HCT116 (cell line): ENCODE data around the gene TRMT11. TPM values are rescaled to one million over a fixed set of nuclear protein-coding genes. Genes with fewer than 3 reads are reported as not detected.

Source experiments
- ATAC-seq: fragments of 200-7000 bp; cut with Tn5 transposase; 2 replicates; pipeline ENCODE4 v1.9.1; 2020; ENCODE audit warnings: mild to moderate bottlenecking, moderate library complexity
- BruUV-seq: library from RNA; stranded (reverse); fragments of 400-500 nt; replicated peaks from 2 replicates; lab custom pipeline; 2021; lab: Mats Ljungman, UMichigan
- CTCF ChIA-PET: fragments of 300-600 bp; sonication (Branson Sonifier 250); formaldehyde crosslinking; loops from one replicate; lab custom pipeline; 2021; ENCODE audit warnings: antibody characterized with exemption; lab: Charles Lee
- POLR2A ChIA-PET: fragments of 300-600, 350-600 bp; sonication (Branson Sonifier 250); formaldehyde crosslinking; loops from one replicate; lab custom pipeline; 2021; ENCODE audit warnings: antibody characterized with exemption; lab: Charles Lee
- RAD21 ChIA-PET, 2 experiments: fragments of 300-600 bp; sonication (Branson Sonifier 250); formaldehyde crosslinking; loops; one replicate each; lab custom pipeline; 2023; ENCODE audit warnings: low total read pairs in 2 of 2; ENCODE audit not compliant: uncharacterized antibody in 2 of 2, unreplicated experiment in 2 of 2, low non-redundant PET in 1 of 2; lab: Charles Lee
- DNase-seq: peaks from one replicate; pipeline ENCODE4 v3.0.0-alpha.2; 2010; ENCODE audit warnings: low read depth, low spot score
- H2AFZ ChIP-seq: fragments of 200-600 bp; shearing (Covaris generic), sonication (generic); 2 replicates; pipeline ENCODE4 v1.6.1; 2017; ENCODE audit warnings: low read depth, mixed run types, mixed read lengths, antibody characterized with exemption, low read length; ENCODE audit not compliant: poor library complexity, severe bottlenecking
- H3K27ac ChIP-seq: 2 replicates; pipeline ENCODE4 v1.5.1; 2012; ENCODE audit warnings: low read depth, low read length
- H3K27me3 ChIP-seq: fragments of 200-600 bp; sonication (generic); 2 replicates; pipeline ENCODE4 v1.6.1; 2016; ENCODE audit warnings: mixed run types, low read length, mixed read lengths; ENCODE audit not compliant: insufficient read depth
- H3K36me3 ChIP-seq, 2 experiments: fragments of 200-500 bp in 1 of 2; fragments of 200-600 bp in 1 of 2; sonication (Bioruptor generic) in 1 of 2; sonication (generic) in 1 of 2; 2 replicates each; pipeline versions ENCODE4 v1.5.1 to v1.6.1; 2014 to 2016; ENCODE audit warnings: low read length in 2 of 2, inconsistent platforms in 1 of 2, mixed read lengths in 1 of 2, mixed run types in 1 of 2; ENCODE audit not compliant: insufficient read depth in 2 of 2, control insufficient read depth in 1 of 2
- H3K4me1 ChIP-seq, 2 experiments: fragments of 200-600 bp in 1 of 2; sonication (generic) in 1 of 2; 2 replicates each; pipeline versions ENCODE4 v1.5.1 to v1.6.1; 2012 to 2017; ENCODE audit warnings: low read length in 2 of 2, inconsistent platforms in 1 of 2, mild to moderate bottlenecking in 1 of 2, mixed read lengths in 1 of 2, mixed run types in 1 of 2, moderate library complexity in 1 of 2; ENCODE audit not compliant: insufficient read depth in 2 of 2, control insufficient read depth in 1 of 2
- H3K4me2 ChIP-seq: fragments of 200-600 bp; sonication (generic); 2 replicates; pipeline ENCODE4 v1.6.1; 2017; ENCODE audit warnings: mixed run types, low read length, mixed read lengths
- H3K4me3 ChIP-seq, 2 experiments: fragments of 200-600 bp in 1 of 2; sonication (generic) in 1 of 2; replicated peaks in 1 of 2; 2 replicates each; pipeline ENCODE4 v1.5.1; 2011 to 2016; ENCODE audit warnings: low read length in 2 of 2, control low read depth in 1 of 2, low read depth in 1 of 2, mild to moderate bottlenecking in 1 of 2, mixed read lengths in 1 of 2, mixed run types in 1 of 2
- H3K79me2 ChIP-seq: fragments of 200-600 bp; sonication (generic); 2 replicates; pipeline ENCODE4 v1.6.1; 2017; ENCODE audit warnings: mild to moderate bottlenecking, mixed run types, low read length, moderate library complexity, mixed read lengths; ENCODE audit not compliant: insufficient read depth
- H3K9ac ChIP-seq: fragments of 200-600 bp; sonication (generic); 2 replicates; pipeline ENCODE4 v1.6.1; 2016; ENCODE audit warnings: low read length, mixed read lengths
- H3K9me2 ChIP-seq: fragments of 200-600 bp; sonication (generic), shearing (Covaris generic); 2 replicates; pipeline ENCODE4 v1.6.1; 2017; ENCODE audit warnings: mixed run types, mild to moderate bottlenecking, moderate library complexity; ENCODE audit not compliant: insufficient read depth
- H3K9me3 ChIP-seq, 2 experiments: fragments of 200-500 bp in 1 of 2; fragments of 200-600 bp in 1 of 2; sonication (Bioruptor generic) in 1 of 2; sonication (generic) in 1 of 2; 2 replicates each; pipeline ENCODE4 v1.6.1; 2014 to 2017; ENCODE audit warnings: low read length in 2 of 2, mixed read lengths in 2 of 2, inconsistent platforms in 1 of 2, low read depth in 1 of 2, mild to moderate bottlenecking in 1 of 2, mixed run types in 1 of 2, moderate library complexity in 1 of 2; ENCODE audit not compliant: control insufficient read depth in 1 of 2, insufficient read depth in 1 of 2
- H4K20me1 ChIP-seq: fragments of 200-600 bp; sonication (generic), shearing (Covaris generic); 2 replicates; pipeline ENCODE4 v1.6.1; 2017; ENCODE audit warnings: mixed run types, mild to moderate bottlenecking, moderate library complexity; ENCODE audit not compliant: insufficient read depth
- EZH2 ChIP-seq: fragments of 200-600 bp; sonication (generic); IDR thresholded peaks from 2 replicates; pipeline ENCODE4 v1.6.1; 2017; ENCODE audit warnings: antibody characterized with exemption, mixed run types
- POLR2AphosphoS5 ChIP-seq: IDR thresholded peaks from 2 replicates; pipeline ENCODE4 v1.6.1; 2011; ENCODE audit warnings: mild to moderate bottlenecking, low read depth, low read length, moderate library complexity
- RAD21 ChIP-seq: IDR thresholded peaks from 2 replicates; pipeline ENCODE4 v1.6.1; 2012; ENCODE audit warnings: low read depth, mild to moderate bottlenecking
- SRF ChIP-seq: IDR thresholded peaks from 2 replicates; pipeline ENCODE4 v1.6.1; 2012; ENCODE audit warnings: low read depth
- intact Hi-C: fragments of 100-400 bp; cut with micrococcal nuclease; formaldehyde crosslinking; loops from 2 replicates; pipeline ENCODE4 v1.10.0; 2022
- total RNA-seq: library from RNA; stranded (reverse); gene quantifications from one replicate; pipeline ENCODE4 v1.2.1, GENCODE V29; 2021; ENCODE audit not compliant: unreplicated experiment
- TF ChIP-seq, protein P1 (sequence below), 3 experiments: fragments of 200-600 bp in 1 of 3; sonication (generic) in 1 of 3; IDR thresholded peaks in 2 of 3; conservative IDR thresholded peaks in 1 of 3; 2 replicates each; pipeline ENCODE4 v1.5.1; 2012 to 2017; ENCODE audit warnings: low read depth in 2 of 3, low read length in 2 of 3, antibody characterized with exemption in 1 of 3, borderline replicate concordance in 1 of 3, control low read depth in 1 of 3, mild to moderate bottlenecking in 1 of 3, mixed read lengths in 1 of 3, mixed run types in 1 of 3, moderate library complexity in 1 of 3; ENCODE audit not compliant: insufficient read depth in 1 of 3
- TF ChIP-seq, protein P2 (sequence below): IDR thresholded peaks from 2 replicates; pipeline ENCODE4 v1.6.1; 2011; ENCODE audit warnings: mild to moderate bottlenecking, low read length, moderate library complexity; ENCODE audit not compliant: insufficient replicate concordance; ENCODE audit errors: extremely low read depth

Gene TRMT11
- total RNA-seq, 1 experiment from 2014 or later: 41.8 TPM

DNA sequence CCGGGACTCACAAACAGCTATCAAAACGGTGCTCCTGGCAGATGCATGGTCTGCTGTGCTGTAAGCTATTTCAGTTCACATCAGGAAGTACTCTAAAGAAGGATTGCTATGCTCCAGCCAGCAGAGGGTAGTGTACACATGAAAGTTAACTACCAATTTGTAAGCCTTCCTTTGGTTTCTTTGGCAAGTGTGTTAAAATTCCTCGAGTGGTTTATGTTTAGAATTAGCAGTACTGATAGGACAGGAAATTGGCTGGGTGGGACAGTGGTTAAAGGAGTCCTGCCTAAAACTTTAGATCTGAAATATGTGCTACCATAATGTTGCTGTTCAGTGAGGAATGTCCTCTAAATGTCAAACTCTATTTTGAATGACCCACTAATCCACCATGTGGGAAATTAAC lies 47.4 kb downstream of the TRMT11 start:
- DNase-seq: no peak
- H3K9me3 ChIP-seq: no peaks in the 10 kb centered on the region
- ChIA-PET POLR2A (no interaction called here), RAD21 (no interaction called here), CTCF (interaction anchor here (0.6 kb wide), 1 partner anchor 1084 kb away, joined by 3 read pairs; no protein-coding TSS in a partner anchor)
- peaks cover 19% of the 10 kb centered on the region for H3K79me2 ChIP-seq
- peak; percentile 83 for ATAC-seq
- no peak overlapping the region for H2AFZ ChIP-seq
- no peak overlapping the region for H3K27ac ChIP-seq
- no peaks in the 10 kb centered on the region for H3K4me1 ChIP-seq
- H3K9ac ChIP-seq: no peak overlapping the region
- no peaks in the 10 kb centered on the region for H3K27me3 ChIP-seq
- no peak for TF ChIP-seq POLR2AphosphoS5
- no peak for TF ChIP-seq EZH2
- TF ChIP-seq SRF: no peak
- TF ChIP-seq, protein P1, sequence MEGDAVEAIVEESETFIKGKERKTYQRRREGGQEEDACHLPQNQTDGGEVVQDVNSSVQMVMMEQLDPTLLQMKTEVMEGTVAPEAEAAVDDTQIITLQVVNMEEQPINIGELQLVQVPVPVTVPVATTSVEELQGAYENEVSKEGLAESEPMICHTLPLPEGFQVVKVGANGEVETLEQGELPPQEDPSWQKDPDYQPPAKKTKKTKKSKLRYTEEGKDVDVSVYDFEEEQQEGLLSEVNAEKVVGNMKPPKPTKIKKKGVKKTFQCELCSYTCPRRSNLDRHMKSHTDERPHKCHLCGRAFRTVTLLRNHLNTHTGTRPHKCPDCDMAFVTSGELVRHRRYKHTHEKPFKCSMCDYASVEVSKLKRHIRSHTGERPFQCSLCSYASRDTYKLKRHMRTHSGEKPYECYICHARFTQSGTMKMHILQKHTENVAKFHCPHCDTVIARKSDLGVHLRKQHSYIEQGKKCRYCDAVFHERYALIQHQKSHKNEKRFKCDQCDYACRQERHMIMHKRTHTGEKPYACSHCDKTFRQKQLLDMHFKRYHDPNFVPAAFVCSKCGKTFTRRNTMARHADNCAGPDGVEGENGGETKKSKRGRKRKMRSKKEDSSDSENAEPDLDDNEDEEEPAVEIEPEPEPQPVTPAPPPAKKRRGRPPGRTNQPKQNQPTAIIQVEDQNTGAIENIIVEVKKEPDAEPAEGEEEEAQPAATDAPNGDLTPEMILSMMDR (IDR thresholded peaks at IDR 0.05 in 2 of 3, conservative IDR thresholded peaks at IDR 0.05 in 1 of 3; ENCODE audit: borderline replicate concordance in 1 of 3, insufficient read depth in 1 of 3, low read depth in 2 of 3, low read length in 2 of 3): peak; percentile 22 to 50 (median 41); a peak in 5 of 6 replicates
- TF ChIP-seq, protein P2, sequence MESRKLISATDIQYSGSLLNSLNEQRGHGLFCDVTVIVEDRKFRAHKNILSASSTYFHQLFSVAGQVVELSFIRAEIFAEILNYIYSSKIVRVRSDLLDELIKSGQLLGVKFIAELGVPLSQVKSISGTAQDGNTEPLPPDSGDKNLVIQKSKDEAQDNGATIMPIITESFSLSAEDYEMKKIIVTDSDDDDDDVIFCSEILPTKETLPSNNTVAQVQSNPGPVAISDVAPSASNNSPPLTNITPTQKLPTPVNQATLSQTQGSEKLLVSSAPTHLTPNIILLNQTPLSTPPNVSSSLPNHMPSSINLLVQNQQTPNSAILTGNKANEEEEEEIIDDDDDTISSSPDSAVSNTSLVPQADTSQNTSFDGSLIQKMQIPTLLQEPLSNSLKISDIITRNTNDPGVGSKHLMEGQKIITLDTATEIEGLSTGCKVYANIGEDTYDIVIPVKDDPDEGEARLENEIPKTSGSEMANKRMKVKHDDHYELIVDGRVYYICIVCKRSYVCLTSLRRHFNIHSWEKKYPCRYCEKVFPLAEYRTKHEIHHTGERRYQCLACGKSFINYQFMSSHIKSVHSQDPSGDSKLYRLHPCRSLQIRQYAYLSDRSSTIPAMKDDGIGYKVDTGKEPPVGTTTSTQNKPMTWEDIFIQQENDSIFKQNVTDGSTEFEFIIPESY: no peak
- TF ChIP-seq RAD21: peak; percentile 55
- H4K20me1 ChIP-seq: peaks cover 5% of the 10 kb centered on the region; the same call in 1 of the 2 replicates
- H3K9me2 ChIP-seq: no peaks in the 10 kb centered on the region
- peaks cover 3 to 5% of the 10 kb centered on the region in 2 experiments; a peak in 2 of 4 replicates for H3K36me3 ChIP-seq
- H3K4me3 ChIP-seq: no peak overlapping the region
- intact Hi-C loops: loop anchor here (1.0 kb wide), 1 partner anchor 624 kb away; no protein-coding TSS in a partner anchor
- BruUV-seq: no TSS peak
- H3K4me2 ChIP-seq: no peak overlapping the region
